ENCODE measurements around the gene TBC1D9B. TPM values are rescaled to one million over a fixed set of nuclear protein-coding genes. Genes with fewer than 3 reads are reported as not detected.

TBC1D9B gene
- polyA plus RNA-seq, 2 of the 4 experiments (the other 2 are of a cell fraction), result 37.2 to 64.7 TPM

- Histone ChIP-seq H3K9me3 (no peaks in the 10 kb centered on the region), H3K4me3 (no peak overlapping the region), H3K27ac (0 out of 6 replicates have a peak overlapping the region, but pooled peaks of 1 of the 2 experiments have one; percentile 30), H3K4me2 (no peak overlapping the region), H3K4me1 (peaks cover 55% of the 10 kb centered on the region)
- FAIRE-seq (no peak), DNase-seq (ENCODE audit: low read depth in 1 of 2, low spot score in 1 of 2) (no peak), ATAC-seq (no peak)
- WGBS (ENCODE audit: missing lambda C conversion rate), result 76% methylated on average over 7 of the region's 8 CpGs
- CTCF ChIA-PET, result interaction anchor here (1.9 to 11.6 kb wide), 3 partner anchors 11 to 33 kb away, joined by 5 to 86 read pairs (median 6); no protein-coding TSS in a partner anchor
- POLR2A ChIA-PET, result no interaction called here
- TF ChIP-seq EP300 (IDR thresholded peaks at IDR 0.05) (no peak), HOXA7 (CRISPR knock-in tag; IDR thresholded peaks at IDR 0.05) (no peak), FOSB (CRISPR knock-in tag; IDR thresholded peaks at IDR 0.05) (no peak; the same call in 1 of the 2 replicates), RCOR1 (IDR thresholded peaks at IDR 0.05; ENCODE audit: low read depth, low read length) (no peak), ESRRA (IDR thresholded peaks at IDR 0.05; ENCODE audit: borderline replicate concordance, low read length) (no peak), HES2 (IDR thresholded peaks at IDR 0.05) (no peak), ZFP36 (IDR thresholded peaks at IDR 0.05; ENCODE audit: borderline replicate concordance, partially characterized antibody) (no peak), CEBPB (IDR thresholded peaks at IDR 0.05) (no peak), NFE2L2 (conservative IDR thresholded peaks at IDR 0.05; ENCODE audit: low read length) (no peak), USF2 (IDR thresholded peaks at IDR 0.05) (no peak), RARB (CRISPR knock-in tag; IDR thresholded peaks at IDR 0.05) (no peak), HOXB5 (CRISPR knock-in tag; IDR thresholded peaks at IDR 0.05) (no peak), JUN (IDR thresholded peaks at IDR 0.05) (no peak), RNF2 (IDR thresholded peaks at IDR 0.05; ENCODE audit: borderline replicate concordance, low read depth) (no peak)
- TF ChIP-seq, protein P1, sequence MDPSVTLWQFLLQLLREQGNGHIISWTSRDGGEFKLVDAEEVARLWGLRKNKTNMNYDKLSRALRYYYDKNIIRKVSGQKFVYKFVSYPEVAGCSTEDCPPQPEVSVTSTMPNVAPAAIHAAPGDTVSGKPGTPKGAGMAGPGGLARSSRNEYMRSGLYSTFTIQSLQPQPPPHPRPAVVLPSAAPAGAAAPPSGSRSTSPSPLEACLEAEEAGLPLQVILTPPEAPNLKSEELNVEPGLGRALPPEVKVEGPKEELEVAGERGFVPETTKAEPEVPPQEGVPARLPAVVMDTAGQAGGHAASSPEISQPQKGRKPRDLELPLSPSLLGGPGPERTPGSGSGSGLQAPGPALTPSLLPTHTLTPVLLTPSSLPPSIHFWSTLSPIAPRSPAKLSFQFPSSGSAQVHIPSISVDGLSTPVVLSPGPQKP (IDR thresholded peaks at IDR 0.05; ENCODE audit: low read depth, low read length), result no peak
- TF ChIP-seq, protein P2, sequence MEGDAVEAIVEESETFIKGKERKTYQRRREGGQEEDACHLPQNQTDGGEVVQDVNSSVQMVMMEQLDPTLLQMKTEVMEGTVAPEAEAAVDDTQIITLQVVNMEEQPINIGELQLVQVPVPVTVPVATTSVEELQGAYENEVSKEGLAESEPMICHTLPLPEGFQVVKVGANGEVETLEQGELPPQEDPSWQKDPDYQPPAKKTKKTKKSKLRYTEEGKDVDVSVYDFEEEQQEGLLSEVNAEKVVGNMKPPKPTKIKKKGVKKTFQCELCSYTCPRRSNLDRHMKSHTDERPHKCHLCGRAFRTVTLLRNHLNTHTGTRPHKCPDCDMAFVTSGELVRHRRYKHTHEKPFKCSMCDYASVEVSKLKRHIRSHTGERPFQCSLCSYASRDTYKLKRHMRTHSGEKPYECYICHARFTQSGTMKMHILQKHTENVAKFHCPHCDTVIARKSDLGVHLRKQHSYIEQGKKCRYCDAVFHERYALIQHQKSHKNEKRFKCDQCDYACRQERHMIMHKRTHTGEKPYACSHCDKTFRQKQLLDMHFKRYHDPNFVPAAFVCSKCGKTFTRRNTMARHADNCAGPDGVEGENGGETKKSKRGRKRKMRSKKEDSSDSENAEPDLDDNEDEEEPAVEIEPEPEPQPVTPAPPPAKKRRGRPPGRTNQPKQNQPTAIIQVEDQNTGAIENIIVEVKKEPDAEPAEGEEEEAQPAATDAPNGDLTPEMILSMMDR (IDR thresholded peaks at IDR 0.05), result no peak
Observed at GRCh38 chr5:179834120-179834519, 73.6 kb downstream of the TBC1D9B start.

GRCh38 chr5:179833709-179834070 is 74.0 kb downstream of the TBC1D9B start:
- H3K27ac ChIP-seq, result 0 out of 6 replicates have a peak overlapping the region, but pooled peaks of 1 of the 2 experiments have one; percentile 30
- H3K4me3 ChIP-seq, result no peak overlapping the region
- no peak for TF ChIP-seq KDM5A (IDR thresholded peaks at IDR 0.05)
- TF ChIP-seq NPAS2 (CRISPR knock-in tag; IDR thresholded peaks at IDR 0.05; ENCODE audit: borderline replicate concordance), result no peak
- TF ChIP-seq HOXA7 (CRISPR knock-in tag; IDR thresholded peaks at IDR 0.05), result no peak
- no peak for TF ChIP-seq TFCP2L1 (CRISPR knock-in tag; IDR thresholded peaks at IDR 0.05)
- no peak for TF ChIP-seq CHD2 (IDR thresholded peaks at IDR 0.05; ENCODE audit: low read length, partially characterized antibody)
- no peak for TF ChIP-seq ATOH8 (CRISPR knock-in tag; IDR thresholded peaks at IDR 0.05; ENCODE audit: low read depth)
- no peak for TF ChIP-seq MAFK (IDR thresholded peaks at IDR 0.05; ENCODE audit: partially characterized antibody)
- no peak; a peak in 1 of 5 replicates for TF ChIP-seq JUN (IDR thresholded peaks at IDR 0.05)
- no peak for TF ChIP-seq PHF8 (IDR thresholded peaks at IDR 0.05; ENCODE audit: borderline replicate concordance, low read depth)
- no peak for TF ChIP-seq POLR2AphosphoS2 (conservative IDR thresholded peaks at IDR 0.05; ENCODE audit: low read length)
- TF ChIP-seq, protein P1 (IDR thresholded peaks at IDR 0.05; ENCODE audit: low read depth, low read length), result no peak
- no peak for TF ChIP-seq EHF (CRISPR knock-in tag; IDR thresholded peaks at IDR 0.05)
- TF ChIP-seq GATA3 (IDR thresholded peaks at IDR 0.05; ENCODE audit: borderline replicate concordance), result no peak
- H3K4me1 ChIP-seq, result peaks cover 59% of the 10 kb centered on the region
- DNase-seq (ENCODE audit: low read depth in 1 of 2, low spot score in 1 of 2) (no peak), ATAC-seq (no peak; a peak in 1 of 6 replicates), FAIRE-seq (no peak)
- POLR2A ChIA-PET, result interaction anchor here (1.6 kb wide), 1 partner anchor 13 kb away, joined by 7 read pairs; the partner anchor contains the start of gene SQSTM1
- CTCF ChIA-PET, result interaction anchor here (1.9 to 11.6 kb wide), 3 partner anchors 11 to 32 kb away, joined by 5 to 86 read pairs (median 6); no protein-coding TSS in a partner anchor
- no peaks in the 10 kb centered on the region for H3K9me3 ChIP-seq
- H3K4me2 ChIP-seq, result no peak overlapping the region
- 85% methylated on average over 3 of the region's 3 CpGs for WGBS (ENCODE audit: missing lambda C conversion rate)

All from A549 (cell line).